Calu3 (cell line): ENCODE results near the gene LOXHD1. TPM values are rescaled to one million over a fixed set of nuclear protein-coding genes. Genes with fewer than 3 reads are reported as not detected.

ENCODE experiments used
- BruUV-seq: library from RNA; stranded (reverse); fragments of 400-500 nt; replicated peaks from 2 replicates; lab custom pipeline; 2021; lab: Mats Ljungman, UMichigan
- CTCF ChIA-PET: fragments of 300-600 bp; sonication (Branson Sonifier 250); formaldehyde crosslinking; loops from one replicate; lab custom pipeline; 2022; ENCODE audit warnings: antibody characterized with exemption; lab: Charles Lee
- DNase-seq: peaks from one replicate; pipeline ENCODE4 v3.0.0; 2022
- H3K27ac Mint-ChIP-seq: one replicate; pipeline ENCODE4 v1.8.0; 2022; ENCODE audit warnings: mixed read lengths; ENCODE audit not compliant: unreplicated experiment
- H3K27me3 Mint-ChIP-seq: one replicate; pipeline ENCODE4 v1.8.0; 2022; ENCODE audit warnings: mixed read lengths; ENCODE audit not compliant: unreplicated experiment
- H3K36me3 Mint-ChIP-seq: one replicate; pipeline ENCODE4 v1.8.0; 2022; ENCODE audit warnings: mild to moderate bottlenecking, moderate library complexity, mixed read lengths; ENCODE audit not compliant: insufficient read depth, unreplicated experiment
- H3K4me1 Mint-ChIP-seq: one replicate; pipeline ENCODE4 v1.8.0; 2022; ENCODE audit warnings: mild to moderate bottlenecking, low read depth, mixed read lengths; ENCODE audit not compliant: unreplicated experiment
- H3K4me3 Mint-ChIP-seq: one replicate; pipeline ENCODE4 v1.8.0; 2022; ENCODE audit warnings: mild to moderate bottlenecking, low read depth, moderate library complexity, mixed read lengths; ENCODE audit not compliant: unreplicated experiment
- H3K9me3 Mint-ChIP-seq: one replicate; pipeline ENCODE4 v1.8.0; 2022; ENCODE audit warnings: low read depth, mixed read lengths; ENCODE audit not compliant: unreplicated experiment
- intact Hi-C: fragments of 100-400 bp; cut with micrococcal nuclease; formaldehyde crosslinking; loops from one replicate; pipeline ENCODE4 v1.10.0; 2022; ENCODE audit not compliant: unreplicated experiment
- total RNA-seq: library from RNA; stranded (reverse); gene quantifications from 2 replicates; pipeline ENCODE4 v1.2.3, GENCODE V29; 2022
- TF ChIP-seq, protein P1 (sequence below): fragments of 200-600 bp; IDR thresholded peaks from one replicate; pipeline ENCODE4 v1.8.0; 2022; ENCODE audit warnings: antibody characterized with exemption; ENCODE audit not compliant: unreplicated experiment

LOXHD1 gene
- total RNA-seq, 1 experiment from 2014 or later: not detected

DNA sequence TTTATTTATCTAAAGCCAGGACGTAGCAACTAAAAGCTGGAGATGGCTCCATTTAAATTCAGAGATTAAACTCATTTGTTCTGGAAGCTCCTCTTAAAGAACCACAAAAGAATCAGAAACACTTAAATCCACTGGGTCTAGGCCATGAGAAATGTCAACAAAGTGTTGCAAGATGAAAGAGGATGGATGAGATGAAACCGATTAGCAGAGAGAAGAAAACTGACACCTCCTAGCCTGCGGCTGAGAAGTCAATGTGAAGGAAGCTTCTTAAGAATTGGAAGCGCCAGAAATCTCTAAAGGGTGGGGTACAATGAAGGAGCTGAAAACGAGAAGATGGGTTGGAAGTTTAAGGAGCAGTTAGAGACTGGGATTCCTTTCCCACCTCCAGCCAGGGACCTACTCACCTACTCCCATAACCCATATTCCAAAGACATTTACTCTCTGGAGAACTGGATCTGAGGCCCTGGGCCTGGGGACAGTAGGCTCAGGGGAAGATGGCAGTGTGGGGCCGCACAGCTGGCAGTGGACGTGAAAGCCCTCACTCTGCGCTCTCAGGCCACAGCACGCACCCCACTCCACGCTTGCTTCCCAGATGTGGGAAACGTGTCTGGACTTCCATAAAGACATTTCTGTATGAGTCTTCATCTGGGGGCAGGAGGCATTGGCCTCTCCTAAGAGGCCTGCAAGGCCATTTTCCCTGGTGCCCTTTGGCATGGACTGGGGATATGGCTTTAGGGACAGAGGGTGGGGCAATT lies 188.4 kb downstream of the LOXHD1 start:
- H3K4me3 Mint-ChIP-seq: no peak overlapping the region
- H3K27me3 Mint-ChIP-seq: peaks cover 85% of the 10 kb centered on the region
- no TSS peak for BruUV-seq
- H3K4me1 Mint-ChIP-seq: no peaks in the 10 kb centered on the region
- TF ChIP-seq, protein P1, sequence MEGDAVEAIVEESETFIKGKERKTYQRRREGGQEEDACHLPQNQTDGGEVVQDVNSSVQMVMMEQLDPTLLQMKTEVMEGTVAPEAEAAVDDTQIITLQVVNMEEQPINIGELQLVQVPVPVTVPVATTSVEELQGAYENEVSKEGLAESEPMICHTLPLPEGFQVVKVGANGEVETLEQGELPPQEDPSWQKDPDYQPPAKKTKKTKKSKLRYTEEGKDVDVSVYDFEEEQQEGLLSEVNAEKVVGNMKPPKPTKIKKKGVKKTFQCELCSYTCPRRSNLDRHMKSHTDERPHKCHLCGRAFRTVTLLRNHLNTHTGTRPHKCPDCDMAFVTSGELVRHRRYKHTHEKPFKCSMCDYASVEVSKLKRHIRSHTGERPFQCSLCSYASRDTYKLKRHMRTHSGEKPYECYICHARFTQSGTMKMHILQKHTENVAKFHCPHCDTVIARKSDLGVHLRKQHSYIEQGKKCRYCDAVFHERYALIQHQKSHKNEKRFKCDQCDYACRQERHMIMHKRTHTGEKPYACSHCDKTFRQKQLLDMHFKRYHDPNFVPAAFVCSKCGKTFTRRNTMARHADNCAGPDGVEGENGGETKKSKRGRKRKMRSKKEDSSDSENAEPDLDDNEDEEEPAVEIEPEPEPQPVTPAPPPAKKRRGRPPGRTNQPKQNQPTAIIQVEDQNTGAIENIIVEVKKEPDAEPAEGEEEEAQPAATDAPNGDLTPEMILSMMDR: no peak
- CTCF ChIA-PET: interaction anchor here (0.7 kb wide), 1 partner anchor 358 kb away, joined by 3 read pairs; no protein-coding TSS in a partner anchor
- no peaks in the 10 kb centered on the region for H3K9me3 Mint-ChIP-seq
- intact Hi-C loops: no loop called here
- no peaks in the 10 kb centered on the region for H3K36me3 Mint-ChIP-seq
- DNase-seq: no peak
- H3K27ac Mint-ChIP-seq: no peak overlapping the region

DNA sequence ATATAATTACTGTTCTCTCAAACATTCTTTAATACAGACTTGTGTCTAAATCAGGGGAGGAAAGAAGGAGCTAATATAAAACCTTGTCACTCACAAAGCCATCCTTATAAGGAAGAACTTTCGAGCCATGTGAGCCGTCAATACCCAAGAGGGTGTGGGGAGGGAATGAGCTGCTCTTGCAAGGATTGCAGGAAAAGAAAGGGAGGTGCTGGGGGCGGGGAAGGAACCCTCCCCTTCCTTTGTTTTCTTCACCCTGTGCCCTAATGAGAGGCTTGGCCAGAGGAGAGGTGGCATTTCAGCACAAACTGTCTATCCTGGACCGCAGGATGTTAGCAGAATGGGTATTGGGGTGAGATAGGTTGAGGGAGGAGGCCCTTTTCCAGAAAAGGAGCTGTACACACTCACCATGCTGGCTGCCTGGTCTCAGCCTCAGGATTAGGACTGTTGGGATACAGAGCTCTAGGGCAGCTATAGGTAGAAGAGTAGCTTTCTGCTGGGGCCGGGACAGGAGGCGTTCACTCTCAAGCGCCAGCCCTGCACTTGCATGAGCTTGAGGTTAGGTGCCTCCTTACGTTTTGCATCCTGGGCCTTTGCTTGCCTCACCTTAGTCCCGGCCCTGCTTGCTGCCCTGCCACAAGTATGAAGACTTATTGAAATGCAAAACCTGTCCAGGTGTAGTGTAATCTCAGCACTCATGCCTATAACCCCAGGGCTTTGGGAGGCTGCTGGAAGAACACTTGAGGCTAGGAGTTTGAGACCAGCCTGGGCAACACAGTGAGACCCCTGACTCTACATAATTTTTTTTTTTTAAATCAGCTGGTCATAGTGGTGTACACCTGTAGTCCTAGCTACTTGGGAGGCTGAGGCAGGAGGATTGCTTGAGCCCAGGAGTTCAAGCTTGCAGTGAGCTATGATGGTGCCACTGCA lies 190.5 kb downstream of the LOXHD1 start:
- Mint-ChIP-seq H3K4me1 (no peaks in the 10 kb centered on the region), H3K27ac (no peak overlapping the region), H3K4me3 (no peak overlapping the region), H3K9me3 (no peaks in the 10 kb centered on the region), H3K27me3 (peaks cover 85% of the 10 kb centered on the region), H3K36me3 (no peaks in the 10 kb centered on the region)
- BruUV-seq: no TSS peak
- intact Hi-C loops: no loop called here
- TF ChIP-seq, protein P1: no peak
- no peak for DNase-seq
- CTCF ChIA-PET: no interaction called here

DNA sequence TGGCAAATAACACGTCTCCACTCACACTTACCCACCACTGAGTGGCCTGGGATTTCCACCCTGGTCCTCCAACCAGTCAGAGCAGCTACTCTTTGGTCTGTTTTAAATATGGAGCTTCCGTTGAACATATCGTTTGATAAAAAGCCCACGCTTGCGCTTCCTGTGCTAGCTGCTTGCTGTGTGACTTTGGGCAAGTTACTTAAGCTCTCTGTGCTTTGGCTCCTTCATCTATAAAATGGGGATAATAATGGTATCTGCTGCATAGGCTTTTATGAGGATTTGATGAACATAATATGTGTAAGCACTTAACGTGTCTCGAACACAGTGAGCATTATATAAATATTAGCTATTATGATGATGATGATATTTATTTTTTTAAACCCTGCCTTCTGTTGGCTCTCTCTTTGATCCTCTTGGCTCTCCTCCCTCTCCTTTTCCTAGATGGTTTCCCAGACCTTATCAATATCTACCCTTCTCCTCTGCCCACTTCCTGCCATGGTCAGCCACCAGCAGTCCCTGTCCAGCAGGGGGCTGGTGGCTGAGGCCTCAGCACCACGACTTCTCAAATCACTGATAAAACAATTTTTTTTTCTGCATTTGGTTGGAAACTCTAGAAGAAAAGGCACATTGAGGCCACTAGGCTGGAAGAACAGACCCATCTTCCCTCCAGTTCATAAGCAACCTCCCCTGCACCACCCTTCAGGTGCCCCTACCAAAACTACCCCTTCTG lies 191.9 kb downstream of the LOXHD1 start:
- Mint-ChIP-seq H3K4me1 (no peaks in the 10 kb centered on the region), H3K27ac (no peak overlapping the region), H3K4me3 (no peak overlapping the region), H3K27me3 (peaks cover 81% of the 10 kb centered on the region), H3K9me3 (no peaks in the 10 kb centered on the region), H3K36me3 (no peaks in the 10 kb centered on the region)
- intact Hi-C loops: no loop called here
- no TSS peak for BruUV-seq
- CTCF ChIA-PET: no interaction called here
- DNase-seq: peak; percentile 12
- TF ChIP-seq, protein P1: peak; percentile 34

DNA sequence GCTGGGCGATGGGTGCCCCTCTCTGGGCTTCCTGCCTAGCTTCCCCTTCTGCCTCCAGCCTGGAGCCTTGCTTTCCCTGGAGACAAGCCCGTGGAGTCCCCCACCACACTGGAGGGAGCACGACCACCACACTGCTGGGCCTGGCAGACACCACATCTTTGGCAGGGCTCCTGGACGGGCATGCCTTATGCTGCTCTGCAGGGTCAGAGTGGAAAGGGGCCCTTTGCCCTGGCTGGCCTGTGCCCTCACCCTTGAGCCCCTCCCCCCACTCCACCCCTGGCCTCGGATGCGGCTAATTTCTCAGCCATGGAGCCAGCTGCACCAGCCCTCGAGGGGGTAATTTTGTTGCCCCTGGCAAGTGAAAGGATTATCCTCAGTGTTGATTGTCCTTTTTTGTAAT lies 194.5 kb downstream of the LOXHD1 start:
- DNase-seq: no peak
- TF ChIP-seq, protein P1: no peak
- CTCF ChIA-PET: no interaction called here
- H3K27me3 Mint-ChIP-seq: peaks cover 81% of the 10 kb centered on the region
- H3K4me3 Mint-ChIP-seq: no peak overlapping the region
- no peaks in the 10 kb centered on the region for H3K4me1 Mint-ChIP-seq
- no peak overlapping the region for H3K27ac Mint-ChIP-seq
- no peaks in the 10 kb centered on the region for H3K9me3 Mint-ChIP-seq
- no peaks in the 10 kb centered on the region for H3K36me3 Mint-ChIP-seq
- no TSS peak for BruUV-seq
- intact Hi-C loops: no loop called here
